ENCODE data around the gene ZNF697. TPM values are rescaled to one million over a fixed set of nuclear protein-coding genes. Genes with fewer than 3 reads are reported as not detected.

ZNF697 gene
- total RNA-seq, 3 donors from 2014 or later (not counting 1 experiment from before 2014, with no cell fraction given): 0.09 to 0.45 TPM; not detected in 1

DNA sequence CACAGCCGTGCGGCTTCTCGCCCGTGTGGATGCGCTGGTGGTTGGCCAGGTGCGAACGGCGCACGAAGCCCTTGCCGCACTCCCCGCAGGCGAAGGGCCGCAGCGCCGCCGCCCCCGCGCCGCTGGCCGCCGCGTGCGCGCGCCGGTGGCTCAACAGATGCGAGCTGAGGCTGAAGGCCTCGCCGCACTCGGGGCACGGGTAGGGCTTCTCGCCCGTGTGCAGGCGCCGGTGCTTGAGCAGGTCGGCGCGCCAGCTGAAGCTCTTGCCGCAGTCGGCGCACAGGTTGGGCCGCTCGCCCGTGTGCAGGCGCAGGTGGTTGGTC is 24.9 kb downstream of the ZNF697 start:
- ATAC-seq (no peak), DNase-seq (no peak)
- WGBS (ENCODE audit: insufficient coverage): 96% methylated on average over 45 of the region's 45 CpGs
- TF ChIP-seq, protein P1, sequence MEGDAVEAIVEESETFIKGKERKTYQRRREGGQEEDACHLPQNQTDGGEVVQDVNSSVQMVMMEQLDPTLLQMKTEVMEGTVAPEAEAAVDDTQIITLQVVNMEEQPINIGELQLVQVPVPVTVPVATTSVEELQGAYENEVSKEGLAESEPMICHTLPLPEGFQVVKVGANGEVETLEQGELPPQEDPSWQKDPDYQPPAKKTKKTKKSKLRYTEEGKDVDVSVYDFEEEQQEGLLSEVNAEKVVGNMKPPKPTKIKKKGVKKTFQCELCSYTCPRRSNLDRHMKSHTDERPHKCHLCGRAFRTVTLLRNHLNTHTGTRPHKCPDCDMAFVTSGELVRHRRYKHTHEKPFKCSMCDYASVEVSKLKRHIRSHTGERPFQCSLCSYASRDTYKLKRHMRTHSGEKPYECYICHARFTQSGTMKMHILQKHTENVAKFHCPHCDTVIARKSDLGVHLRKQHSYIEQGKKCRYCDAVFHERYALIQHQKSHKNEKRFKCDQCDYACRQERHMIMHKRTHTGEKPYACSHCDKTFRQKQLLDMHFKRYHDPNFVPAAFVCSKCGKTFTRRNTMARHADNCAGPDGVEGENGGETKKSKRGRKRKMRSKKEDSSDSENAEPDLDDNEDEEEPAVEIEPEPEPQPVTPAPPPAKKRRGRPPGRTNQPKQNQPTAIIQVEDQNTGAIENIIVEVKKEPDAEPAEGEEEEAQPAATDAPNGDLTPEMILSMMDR (IDR thresholded peaks at IDR 0.05): no peak
- H3K27me3 ChIP-seq (ENCODE audit: control insufficient read depth, insufficient read depth, low read length): no peaks in the 10 kb centered on the region
- H3K27ac Mint-ChIP-seq: no peak overlapping the region
- peaks cover under 1 to 6% of the 10 kb centered on the region in 2 donors for H3K27me3 Mint-ChIP-seq (ENCODE audit: low read depth in 2 of 2)
- no peak overlapping the region for H3K4me3 Mint-ChIP-seq
- no peaks in the 10 kb centered on the region for H3K9me3 Mint-ChIP-seq
- H3K9me3 ChIP-seq (ENCODE audit: control insufficient read depth, insufficient read depth, low read length): no peaks in the 10 kb centered on the region
- no peaks in the 10 kb centered on the region for H3K36me3 Mint-ChIP-seq
- intact Hi-C loops (cut with micrococcal nuclease): no loop called here
- no peaks in the 10 kb centered on the region for H3K4me1 Mint-ChIP-seq
- no peaks in the 10 kb centered on the region for H3K36me3 ChIP-seq (ENCODE audit: control insufficient read depth, insufficient read depth, low read length)
- H3K4me3 ChIP-seq (ENCODE audit: low read length): no peak overlapping the region
- H3K27ac ChIP-seq (ENCODE audit: low read length): no peak overlapping the region
- H3K4me1 ChIP-seq (ENCODE audit: control insufficient read depth, insufficient read depth, low read length): no peaks in the 10 kb centered on the region

DNA sequence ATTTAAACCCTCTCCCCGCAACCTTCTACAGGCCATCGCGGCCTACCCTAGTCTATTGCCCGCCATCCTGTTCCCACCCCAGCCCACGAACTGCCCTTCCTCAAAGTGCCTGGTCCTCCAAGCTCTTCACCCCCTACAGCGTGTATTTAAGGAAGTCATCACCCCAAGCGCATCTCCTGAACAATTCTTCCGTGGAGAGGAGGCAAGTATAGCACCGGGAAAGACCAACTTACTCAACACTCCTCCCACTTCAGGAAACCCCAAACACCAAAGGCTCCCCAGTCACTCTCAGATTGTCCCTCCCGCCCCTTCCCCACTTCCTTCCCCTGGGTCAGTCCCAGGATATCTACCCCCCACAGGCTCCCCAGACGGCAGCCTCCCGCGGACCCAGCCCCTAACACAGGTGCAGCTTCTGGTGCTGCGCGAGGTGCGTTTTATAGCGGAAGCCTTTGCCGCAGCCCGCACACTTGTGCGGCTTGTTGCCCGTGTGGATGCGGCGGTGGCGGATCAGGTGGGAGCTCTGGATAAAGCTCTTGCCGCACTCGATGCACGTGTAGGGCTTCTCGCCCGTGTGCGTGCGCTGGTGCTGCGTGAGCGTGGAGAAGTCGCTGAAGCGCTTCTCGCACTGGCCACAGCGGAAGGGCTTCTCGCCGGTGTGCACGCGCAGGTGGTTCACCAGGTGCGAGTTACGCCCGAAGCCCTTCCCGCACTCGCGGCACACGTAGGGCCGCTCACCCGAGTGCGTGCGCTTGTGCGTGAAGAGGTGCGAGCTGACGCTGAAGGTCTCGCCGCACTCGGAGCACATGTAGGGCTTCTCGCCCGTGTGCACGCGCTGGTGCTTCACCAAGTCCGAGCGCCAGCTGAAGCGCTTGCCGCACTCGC is 25.5 kb downstream of the ZNF697 start:
- H3K27ac Mint-ChIP-seq: no peak overlapping the region
- H3K27me3 Mint-ChIP-seq (ENCODE audit: low read depth in 2 of 2): peaks cover 0 to 4% of the 10 kb centered on the region in 2 donors
- Histone ChIP-seq H3K27me3 (ENCODE audit: control insufficient read depth, insufficient read depth, low read length) (no peaks in the 10 kb centered on the region), H3K4me3 (ENCODE audit: low read length) (no peak overlapping the region), H3K27ac (ENCODE audit: low read length) (no peak overlapping the region), H3K4me1 (ENCODE audit: control insufficient read depth, insufficient read depth, low read length) (no peaks in the 10 kb centered on the region), H3K36me3 (ENCODE audit: control insufficient read depth, insufficient read depth, low read length) (no peaks in the 10 kb centered on the region), H3K9me3 (ENCODE audit: control insufficient read depth, insufficient read depth, low read length) (no peaks in the 10 kb centered on the region)
- H3K4me1 Mint-ChIP-seq: no peaks in the 10 kb centered on the region
- TF ChIP-seq, protein P1 (IDR thresholded peaks at IDR 0.05): no peak
- intact Hi-C loops (cut with micrococcal nuclease): no loop called here
- ATAC-seq: no peak
- no peak for DNase-seq
- no peak overlapping the region for H3K4me3 Mint-ChIP-seq
- no peaks in the 10 kb centered on the region for H3K9me3 Mint-ChIP-seq
- 95% methylated on average over 67 of the region's 67 CpGs for WGBS (ENCODE audit: insufficient coverage)
- no peaks in the 10 kb centered on the region for H3K36me3 Mint-ChIP-seq

- ATAC-seq: no peak
- TF ChIP-seq, protein P1 (IDR thresholded peaks at IDR 0.05): no peak
- Histone ChIP-seq H3K4me1 (ENCODE audit: control insufficient read depth, insufficient read depth, low read length) (no peaks in the 10 kb centered on the region), H3K36me3 (ENCODE audit: control insufficient read depth, insufficient read depth, low read length) (no peaks in the 10 kb centered on the region), H3K27me3 (ENCODE audit: control insufficient read depth, insufficient read depth, low read length) (no peaks in the 10 kb centered on the region), H3K4me3 (ENCODE audit: low read length) (no peak overlapping the region), H3K27ac (ENCODE audit: low read length) (no peak overlapping the region), H3K9me3 (ENCODE audit: control insufficient read depth, insufficient read depth, low read length) (no peaks in the 10 kb centered on the region)
- no peak for DNase-seq
- Mint-ChIP-seq H3K4me3 (no peak overlapping the region), H3K9me3 (no peaks in the 10 kb centered on the region), H3K4me1 (no peaks in the 10 kb centered on the region), H3K27me3 (ENCODE audit: low read depth in 2 of 2) (peaks cover 0 to 4% of the 10 kb centered on the region in 2 donors), H3K27ac (no peak overlapping the region), H3K36me3 (no peaks in the 10 kb centered on the region)
- intact Hi-C loops (cut with micrococcal nuclease): no loop called here
- WGBS (ENCODE audit: insufficient coverage): 84% methylated on average over 4 of the region's 4 CpGs
These were observed 26.4 kb downstream of the ZNF697 start for GRCh38 chr1:119621705-119622104.
